PFSK-1 (cell line): Measurements from ENCODE around the gene SDK1.

Source experiments
- FOXP2 ChIP-seq: optimal IDR thresholded peaks from 2 replicates; pipeline ENCODE3; 2011; ENCODE audit warnings: borderline replicate concordance, control low read depth, inconsistent platforms; ENCODE audit not compliant: insufficient read depth; ENCODE audit errors: extremely low read length, extremely low read depth
- POLR2AphosphoS5 ChIP-seq: IDR thresholded peaks from 2 replicates; pipeline ENCODE4 v1.6.1; 2012; ENCODE audit warnings: low read depth, mild to moderate bottlenecking, control low read depth, low read length, moderate library complexity
- SIN3A ChIP-seq: IDR thresholded peaks from 2 replicates; pipeline ENCODE4 v1.6.1; 2012; ENCODE audit warnings: mild to moderate bottlenecking, low read length, moderate library complexity, borderline replicate concordance; ENCODE audit not compliant: insufficient read depth
- TAF1 ChIP-seq: IDR thresholded peaks from 2 replicates; pipeline ENCODE4 v1.6.1; 2012; ENCODE audit warnings: low read length, control low read depth, borderline replicate concordance; ENCODE audit not compliant: insufficient read depth

GRCh38 chr7:3923307-3923918, 622.4 kb downstream of the SDK1 start:
- TF ChIP-seq TAF1 (no peak), SIN3A (no peak), FOXP2 (no peak), POLR2AphosphoS5 (no peak)
